Osteocyte (in vitro differentiated cells): ENCODE results near the gene EIF3I. TPM values are rescaled to one million over a fixed set of nuclear protein-coding genes. Genes with fewer than 3 reads are reported as not detected.

Experiments used
- DNase-seq: peaks from one replicate; pipeline ENCODE4 v3.0.0; 2021; ENCODE audit warnings: mixed read lengths; ENCODE audit not compliant: unreplicated experiment; ENCODE audit errors: extremely low spot score
- H3K27ac Mint-ChIP-seq: one replicate; pipeline ENCODE4 v1.8.0; 2021; ENCODE audit warnings: mild to moderate bottlenecking, mixed read lengths; ENCODE audit not compliant: unreplicated experiment
- H3K27me3 Mint-ChIP-seq: one replicate; pipeline ENCODE4 v1.8.0; 2021; ENCODE audit warnings: mixed read lengths; ENCODE audit not compliant: unreplicated experiment
- H3K36me3 Mint-ChIP-seq: one replicate; pipeline ENCODE4 v1.8.0; 2021; ENCODE audit warnings: mixed read lengths; ENCODE audit not compliant: unreplicated experiment
- H3K4me1 Mint-ChIP-seq: one replicate; pipeline ENCODE4 v1.8.0; 2021; ENCODE audit warnings: mixed read lengths; ENCODE audit not compliant: unreplicated experiment
- H3K4me3 Mint-ChIP-seq: one replicate; pipeline ENCODE4 v1.8.0; 2021; ENCODE audit warnings: mild to moderate bottlenecking, moderate library complexity, mixed read lengths; ENCODE audit not compliant: unreplicated experiment
- H3K9me3 Mint-ChIP-seq: one replicate; pipeline ENCODE4 v1.8.0; 2021; ENCODE audit warnings: mixed read lengths; ENCODE audit not compliant: unreplicated experiment
- CTCF ChIP-seq: fragments of 200-600 bp; sonication (generic); IDR thresholded peaks from 2 replicates; pipeline ENCODE4 v1.5.0; 2021; ENCODE audit warnings: antibody characterized with exemption, mild to moderate bottlenecking, moderate library complexity
- total RNA-seq: library from RNA; stranded (reverse); gene quantifications from 2 replicates; pipeline ENCODE4 v1.2.1, GENCODE V29; 2021

EIF3I gene
- total RNA-seq, 1 donor from 2014 or later: 163 TPM

- no peak for DNase-seq
- Mint-ChIP-seq H3K27ac (peak within 1 kb of the TSS; percentile 32), H3K9me3 (no peaks in the 10 kb centered on the region), H3K4me1 (peaks cover 12% of the 10 kb centered on the region), H3K27me3 (no peaks in the 10 kb centered on the region), H3K36me3 (no peaks in the 10 kb centered on the region), H3K4me3 (no peak within 1 kb of the TSS)
- no peak for TF ChIP-seq CTCF
These were observed 13.3 kb upstream of the EIF3I start, which contains the start of gene DCDC2B for GRCh38 chr1:32208891-32209328. Gene DCDC2B, plus strand, starts transcription at chr1:32209089. Its CDS starts 5 bp downstream, at chr1:32209094.

GRCh38 chr1:32215629-32216480, 6.4 kb upstream of the EIF3I start:
- no peaks in the 10 kb centered on the region for H3K9me3 Mint-ChIP-seq
- no peak for DNase-seq

GRCh38 chr1:32216566-32216965, 5.6 kb upstream of the EIF3I start:
- H3K4me3 Mint-ChIP-seq: no peak overlapping the region
- H3K27me3 Mint-ChIP-seq: no peaks in the 10 kb centered on the region
- DNase-seq: no peak
- no peak for TF ChIP-seq CTCF
- no peaks in the 10 kb centered on the region for H3K9me3 Mint-ChIP-seq
- no peak overlapping the region for H3K27ac Mint-ChIP-seq
- H3K36me3 Mint-ChIP-seq: peaks cover 5% of the 10 kb centered on the region
- H3K4me1 Mint-ChIP-seq: peaks cover 7% of the 10 kb centered on the region

More at GRCh38 chr1:32215629-32216480, 6.4 kb upstream of the EIF3I start:
- Mint-ChIP-seq H3K4me1 (peaks cover under 1% of the 10 kb centered on the region), H3K36me3 (peaks cover 5% of the 10 kb centered on the region), H3K27ac (no peak overlapping the region), H3K4me3 (no peak overlapping the region), H3K27me3 (no peaks in the 10 kb centered on the region)
- TF ChIP-seq CTCF: peak; percentile 85

GRCh38 chr1:32219022-32219421, 3.2 kb upstream of the EIF3I start:
- Mint-ChIP-seq H3K27ac (no peak overlapping the region), H3K27me3 (no peaks in the 10 kb centered on the region), H3K4me1 (peaks cover 23% of the 10 kb centered on the region), H3K36me3 (peaks cover 7% of the 10 kb centered on the region), H3K9me3 (no peaks in the 10 kb centered on the region), H3K4me3 (no peak overlapping the region)
- TF ChIP-seq CTCF: no peak
- DNase-seq: no peak
